Ectodermal cell (in vitro differentiated cells): ENCODE data around the gene EEF1G.
"Not testable (repeated sequence)": the region's sequence is repeated elsewhere in the genome, so short reads cannot be mapped to it uniquely, and the experiment has no call there.

Experiments used
- H3K27ac ChIP-seq: 2 replicates; pipeline ENCODE4 v1.7.0; 2013; ENCODE audit warnings: mild to moderate bottlenecking, low read depth, low read length; ENCODE audit not compliant: insufficient read depth, poor library complexity, severe bottlenecking
- H3K27me3 ChIP-seq: 2 replicates; pipeline ENCODE4 v1.7.0; 2013; ENCODE audit warnings: mild to moderate bottlenecking, low read length; ENCODE audit not compliant: insufficient read depth, control insufficient read depth, poor library complexity, severe bottlenecking
- H3K36me3 ChIP-seq: one replicate; pipeline ENCODE4 v1.7.0; 2013; ENCODE audit warnings: low read length; ENCODE audit not compliant: control insufficient read depth, insufficient read depth
- H3K4me1 ChIP-seq: one replicate; pipeline ENCODE4 v1.7.0; 2013; ENCODE audit warnings: low read length; ENCODE audit not compliant: control insufficient read depth, insufficient read depth
- H3K4me3 ChIP-seq: 2 replicates; pipeline ENCODE4 v1.7.0; 2013; ENCODE audit warnings: low read depth, low read length, control low read depth; ENCODE audit not compliant: insufficient read depth
- H3K9me3 ChIP-seq: 2 replicates; pipeline ENCODE4 v1.7.0; 2013; ENCODE audit warnings: mild to moderate bottlenecking, low read length, moderate library complexity; ENCODE audit not compliant: control insufficient read depth
- WGBS, 2 experiments: methylation state at CpG; one replicate each; pipeline ENCODE4 v1.1.7; 2013; ENCODE audit warnings: missing lambda C conversion rate in 2 of 2; 5-methylcytosine and 5-hydroxymethylcytosine counted together

EEF1G gene

GRCh38 chr11:62592146-62592815 lies 18.6 kb upstream of the EEF1G start:
- 33 to 39% methylated on average over 16 to 17 of the region's 17 CpGs for WGBS, 2 experiments

DNA sequence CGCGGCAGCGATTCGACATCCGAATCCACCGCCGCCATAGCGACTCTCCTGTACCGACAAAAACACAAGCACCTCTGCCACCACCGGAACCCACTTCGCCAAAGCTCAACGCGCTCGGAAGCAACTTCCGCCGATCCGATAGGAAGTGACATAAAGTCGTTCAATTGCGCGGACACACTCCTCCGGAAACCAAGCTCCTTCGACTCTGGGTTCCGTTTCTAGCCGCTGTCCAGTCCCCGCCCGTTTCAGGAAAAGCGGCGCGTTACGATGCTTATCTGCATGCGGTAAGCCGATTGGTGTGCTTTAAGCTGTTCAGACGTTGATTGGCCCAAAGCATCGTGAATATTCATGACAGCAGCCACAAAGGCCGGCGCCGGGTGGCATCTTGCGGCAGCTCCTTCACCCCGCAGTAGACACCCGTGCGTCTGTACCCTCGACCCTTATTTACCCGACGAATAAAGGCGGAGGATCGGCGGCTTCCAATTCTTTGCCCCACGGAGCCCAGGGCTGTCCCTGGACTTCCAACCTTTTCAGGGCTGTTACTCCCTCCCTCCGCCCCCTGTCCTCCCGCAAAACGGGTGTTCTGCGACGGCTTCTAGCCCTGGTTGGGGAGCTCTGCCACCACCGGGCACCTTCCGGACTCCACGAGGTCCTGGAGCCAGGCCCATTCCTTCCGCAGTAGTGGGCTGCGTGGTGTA lies 17.9 kb upstream of the EEF1G start, which contains the start of gene TUT1:
TSS of gene TUT1 (minus strand) at position 76 of the 698 bp plus-strand sequence. CDS start at position 38, 38 bp downstream.
- Histone ChIP-seq H3K9me3 (no peaks in the 10 kb centered on the region), H3K4me3 (peak within 1 kb of the TSS; percentile 93), H3K4me1 (peaks cover 3% of the 10 kb centered on the region), H3K27me3 (no peaks in the 10 kb centered on the region), H3K27ac (peak within 1 kb of the TSS; percentile 91), H3K36me3 (peaks cover 35% of the 10 kb centered on the region)
- WGBS, 2 experiments: 0% methylated on average over 58 of the region's 58 CpGs

More at GRCh38 chr11:62592146-62592815, 18.6 kb upstream of the EEF1G start:
- Histone ChIP-seq H3K9me3 (no peaks in the 10 kb centered on the region), H3K4me3 (peak overlapping the region; percentile 54), H3K36me3 (peaks cover 33% of the 10 kb centered on the region), H3K27me3 (no peaks in the 10 kb centered on the region), H3K27ac (peak overlapping the region; percentile 91), H3K4me1 (peaks cover 3% of the 10 kb centered on the region)

DNA sequence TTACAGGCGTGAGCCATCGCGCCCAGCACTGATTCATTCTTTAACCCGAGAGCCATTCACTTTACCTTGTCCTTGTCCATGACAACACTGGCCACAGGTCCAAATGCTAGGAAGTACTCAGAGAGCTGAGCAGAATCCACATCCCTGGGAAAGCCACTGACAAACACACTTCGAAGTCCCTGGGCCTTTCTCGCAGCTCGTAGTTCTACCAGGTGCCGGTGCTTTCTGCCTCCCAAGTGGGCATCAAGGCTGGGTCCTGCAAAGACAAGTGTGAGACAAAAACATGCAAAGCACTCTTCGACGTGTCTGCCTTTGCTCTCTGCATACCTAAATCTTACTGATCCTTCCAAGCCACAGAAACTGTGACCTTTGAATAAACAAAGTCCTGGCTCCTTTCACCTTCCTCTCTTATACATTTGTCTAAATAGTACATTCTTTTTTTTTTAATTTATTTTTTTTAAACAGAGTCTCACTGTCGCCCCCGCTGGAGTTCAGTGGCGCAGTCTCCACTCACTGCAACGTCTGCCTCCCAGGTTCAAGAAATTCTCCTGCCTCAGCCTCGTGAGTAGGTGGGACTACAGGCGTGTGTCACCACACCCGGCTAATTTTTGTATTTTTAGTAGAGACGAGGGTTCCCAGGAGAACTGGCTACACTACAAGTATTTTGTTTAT lies 15.4 kb upstream of the EEF1G start:
- WGBS, 2 experiments: 77 to 83% methylated on average over 17 to 18 of the region's 18 CpGs
- no peak overlapping the region for H3K27ac ChIP-seq
- peaks cover 3% of the 10 kb centered on the region for H3K4me1 ChIP-seq
- H3K9me3 ChIP-seq: no peaks in the 10 kb centered on the region
- H3K27me3 ChIP-seq: no peaks in the 10 kb centered on the region
- peaks cover 21% of the 10 kb centered on the region for H3K36me3 ChIP-seq
- H3K4me3 ChIP-seq: no peak overlapping the region

- WGBS, 2 experiments: 93% methylated on average over 7 of the region's 7 CpGs
- not testable (repeated sequence) for H3K4me1 ChIP-seq, H3K27ac ChIP-seq, H3K4me3 ChIP-seq, H3K9me3 ChIP-seq, H3K27me3 ChIP-seq
- peaks cover 24% of the 10 kb centered on the region for H3K36me3 ChIP-seq
Measured at GRCh38 chr11:62585356-62585755, 11.7 kb upstream of the EEF1G start.

DNA sequence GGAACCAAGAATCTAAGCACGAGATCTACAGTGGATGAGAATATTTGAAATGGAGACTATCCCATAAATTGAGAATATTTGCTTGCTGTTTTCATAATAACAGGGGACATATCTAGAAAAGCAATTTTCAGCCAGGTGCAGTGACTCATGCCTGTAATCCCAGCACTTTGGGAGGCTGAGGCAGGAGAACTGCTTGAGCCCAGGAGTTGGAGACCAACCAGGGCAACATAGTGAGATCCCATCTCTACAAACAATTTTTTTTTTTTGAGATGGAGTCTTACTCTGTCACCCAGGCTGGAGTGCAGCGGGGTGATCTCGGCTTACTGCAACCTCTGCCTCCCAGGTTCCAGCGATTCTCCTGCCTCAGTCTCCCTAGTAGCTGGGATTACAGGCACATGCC lies 8.0 kb upstream of the EEF1G start:
- 94 to 96% methylated on average over 4 of the region's 4 CpGs for WGBS, 2 experiments
- H3K4me1 ChIP-seq, H3K27me3 ChIP-seq, H3K9me3 ChIP-seq, H3K27ac ChIP-seq, H3K4me3 ChIP-seq: not testable (repeated sequence)
- H3K36me3 ChIP-seq: peaks cover 39% of the 10 kb centered on the region

DNA sequence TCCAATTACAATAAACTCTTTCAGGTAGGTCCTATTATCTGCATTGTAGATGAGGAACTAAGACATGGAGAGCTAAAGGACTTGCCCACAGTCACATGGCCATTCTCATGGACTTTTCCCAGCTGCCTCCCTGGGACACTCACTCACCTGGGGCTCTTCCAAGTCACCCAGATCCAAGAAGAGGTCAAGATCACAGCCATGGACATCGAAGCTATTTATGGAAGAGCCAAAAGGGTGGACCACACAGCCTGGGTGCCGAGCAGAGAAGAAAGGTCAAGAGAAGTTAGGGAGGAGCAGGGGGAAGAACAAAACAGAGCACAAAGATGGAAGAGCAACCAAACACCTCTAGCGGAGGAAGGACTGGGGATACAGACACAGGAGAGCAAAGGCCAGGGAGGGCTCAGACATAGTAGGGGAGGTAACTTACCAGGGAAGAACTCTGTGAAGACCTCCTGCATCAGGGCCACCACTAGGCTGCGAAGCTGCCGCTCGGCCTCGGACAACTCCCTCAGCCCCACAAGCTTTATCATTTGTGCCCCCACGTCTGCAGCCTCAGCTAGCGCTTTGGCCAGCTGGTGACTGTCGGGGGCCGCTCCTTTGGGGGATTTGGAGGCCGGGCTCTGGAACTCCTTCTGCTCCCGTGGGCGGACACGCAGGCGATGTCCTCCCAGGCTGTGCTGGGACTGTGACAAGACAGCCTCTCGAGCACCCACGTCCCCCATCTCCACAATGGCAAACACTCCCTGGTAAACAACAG lies 7.4 kb upstream of the EEF1G start:
- Histone ChIP-seq H3K4me1 (no peaks in the 10 kb centered on the region), H3K9me3 (no peaks in the 10 kb centered on the region), H3K36me3 (peaks cover 41% of the 10 kb centered on the region), H3K27ac (no peak overlapping the region), H3K4me3 (no peak overlapping the region), H3K27me3 (no peaks in the 10 kb centered on the region)
- WGBS, 2 experiments: 96% methylated on average over 18 of the region's 18 CpGs

DNA sequence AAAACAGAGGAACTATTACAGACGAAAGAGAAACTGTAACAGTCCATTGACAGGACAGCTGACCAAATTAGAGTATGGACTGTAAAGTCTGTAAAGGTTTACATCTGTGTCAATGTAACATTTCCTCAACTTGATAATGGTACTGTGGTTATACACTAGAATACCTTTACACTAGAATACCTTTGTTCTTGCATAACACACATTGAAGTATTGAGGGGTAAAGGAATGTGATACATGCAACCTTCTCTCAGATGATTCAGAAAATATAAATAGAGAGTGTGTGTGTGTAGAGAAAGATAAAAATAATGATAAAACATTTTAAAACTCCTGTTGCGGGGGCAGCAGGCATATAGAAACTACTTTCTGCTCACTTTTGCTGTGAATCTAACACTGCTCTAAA lies 5.6 kb upstream of the EEF1G start:
- H3K36me3 ChIP-seq: peaks cover 36% of the 10 kb centered on the region
- 96% methylated on average over 1 to 2 of the region's 2 CpGs for WGBS, 2 experiments
- no peaks in the 10 kb centered on the region for H3K27me3 ChIP-seq
- H3K4me3 ChIP-seq: no peak overlapping the region
- no peak overlapping the region for H3K27ac ChIP-seq
- H3K9me3 ChIP-seq: no peaks in the 10 kb centered on the region
- peaks cover 8% of the 10 kb centered on the region for H3K4me1 ChIP-seq

DNA sequence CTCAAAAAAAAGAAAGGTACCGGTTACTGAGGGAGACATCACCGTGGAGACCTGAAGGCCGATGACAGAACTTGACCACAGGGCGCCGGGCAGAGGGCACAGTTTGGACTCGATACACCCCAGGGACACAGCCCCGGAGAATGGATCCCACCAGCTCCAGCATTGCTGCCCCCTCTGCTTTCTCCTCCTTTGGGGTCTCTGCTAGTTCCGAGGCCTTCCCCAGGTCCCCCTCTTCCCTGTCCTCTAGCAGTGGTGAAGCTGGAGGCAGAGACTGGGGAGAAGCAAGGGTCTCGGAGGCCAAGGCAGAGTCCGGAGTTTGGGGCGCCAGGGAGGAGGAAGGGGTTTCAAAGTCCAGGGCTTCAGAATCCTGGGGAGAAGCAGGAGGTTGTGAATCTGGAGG lies 4.8 kb upstream of the EEF1G start:
- no peaks in the 10 kb centered on the region for H3K27me3 ChIP-seq
- 96% methylated on average over 11 of the region's 11 CpGs for WGBS, 2 experiments
- H3K4me1 ChIP-seq: peaks cover 8% of the 10 kb centered on the region
- H3K36me3 ChIP-seq: peaks cover 36% of the 10 kb centered on the region
- H3K9me3 ChIP-seq: no peaks in the 10 kb centered on the region
- no peak overlapping the region for H3K4me3 ChIP-seq
- no peak overlapping the region for H3K27ac ChIP-seq

DNA sequence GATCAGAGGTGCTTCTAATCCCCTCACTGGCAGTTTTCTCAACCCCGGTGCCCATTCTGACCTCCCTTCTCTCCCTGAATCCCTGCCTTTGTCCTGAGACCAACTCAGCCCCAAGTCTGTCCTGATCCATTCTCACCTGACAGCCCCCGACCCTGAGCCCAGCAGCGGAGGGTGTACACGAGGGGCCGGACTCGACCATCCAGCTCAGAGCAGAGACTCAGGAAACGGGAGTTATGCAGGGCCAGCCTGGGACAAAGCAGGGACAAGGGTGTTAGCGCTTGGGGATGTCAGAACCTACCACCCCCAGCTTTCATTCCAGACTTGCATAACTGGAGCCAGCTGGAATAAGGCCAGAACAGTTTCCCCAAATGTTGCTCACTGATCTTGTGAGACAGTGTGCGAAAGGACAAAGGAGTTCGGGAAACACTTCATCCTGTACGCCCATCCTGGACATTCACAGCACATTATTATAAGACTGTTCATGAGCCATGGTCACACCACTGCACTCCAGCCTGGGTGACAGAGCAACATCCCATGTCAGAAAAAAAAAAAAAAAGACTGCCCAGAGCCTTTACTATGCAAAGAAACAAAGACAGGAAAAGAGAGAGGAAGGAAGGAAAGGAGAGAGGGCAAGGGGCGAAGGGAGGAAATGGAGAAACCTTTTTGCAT lies 3.5 kb upstream of the EEF1G start:
- H3K27ac ChIP-seq: no peak overlapping the region
- H3K4me1 ChIP-seq: peaks cover 8% of the 10 kb centered on the region
- H3K4me3 ChIP-seq: no peak overlapping the region
- H3K36me3 ChIP-seq: peaks cover 36% of the 10 kb centered on the region
- no peaks in the 10 kb centered on the region for H3K9me3 ChIP-seq
- H3K27me3 ChIP-seq: no peaks in the 10 kb centered on the region
- 94 to 95% methylated on average over 12 of the region's 12 CpGs for whole genome bisulfite sequencing, 2 experiments
